Measurements from ENCODE around the gene MLXIP.

The MLXIP gene

GRCh38 chr12:122128481-122128880 lies 49.9 kb downstream of the MLXIP start:
- no peak for DNase-seq

- DNase-seq, result no peak
These were observed 50.6 kb downstream of the MLXIP start for GRCh38 chr12:122129131-122129530.

DNA sequence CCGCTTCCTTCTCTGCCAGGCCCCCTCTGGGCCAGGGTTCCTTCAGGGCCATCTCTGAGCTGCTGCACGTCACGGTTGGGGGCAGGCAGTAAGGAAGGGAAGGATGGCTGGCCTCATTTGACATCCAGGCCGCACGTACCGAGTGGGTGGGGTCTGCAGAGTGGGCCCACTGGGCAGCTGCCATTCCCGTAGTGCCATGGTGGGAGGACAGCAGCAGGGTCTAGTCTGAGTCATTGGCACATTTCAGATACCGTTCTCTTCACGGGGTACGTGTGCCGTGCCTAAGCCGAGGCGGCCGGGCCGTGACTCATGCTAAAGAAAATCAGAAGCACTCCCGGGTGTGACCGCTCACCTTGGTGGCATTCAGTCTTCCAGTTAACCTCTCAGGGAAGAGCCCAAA lies 51.6 kb downstream of the MLXIP start:
- no peak for DNase-seq

GRCh38 chr12:122133192-122133950 lies 54.8 kb downstream of the MLXIP start:
- no peak for DNase-seq

- DNase-seq, result no peak
These were observed 57.0 kb downstream of the MLXIP start for GRCh38 chr12:122135437-122136031.

GRCh38 chr12:122137229-122137628 lies 58.7 kb downstream of the MLXIP start:
- DNase-seq, result no peak

DNA sequence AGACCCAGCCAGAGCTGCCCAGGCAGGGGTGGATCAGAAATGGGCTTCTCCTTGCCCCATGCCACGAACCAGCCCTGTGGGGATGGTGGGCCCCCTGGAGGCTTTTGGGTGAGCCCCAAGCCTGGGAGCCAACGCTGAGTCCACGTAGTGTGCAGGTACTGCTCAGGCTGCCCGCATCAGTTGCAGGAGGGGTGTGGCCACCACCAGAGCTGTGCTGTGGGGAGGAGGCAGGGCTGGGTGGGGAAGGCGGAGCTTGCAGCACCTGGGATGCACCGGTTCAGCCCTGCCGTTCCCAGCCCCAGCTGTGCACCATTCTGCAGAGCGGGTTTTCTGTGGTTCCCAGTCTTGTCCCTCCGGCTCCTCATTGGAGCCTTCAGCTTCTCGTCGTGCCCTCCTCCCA lies 59.1 kb downstream of the MLXIP start:
- no peak for DNase-seq

DNA sequence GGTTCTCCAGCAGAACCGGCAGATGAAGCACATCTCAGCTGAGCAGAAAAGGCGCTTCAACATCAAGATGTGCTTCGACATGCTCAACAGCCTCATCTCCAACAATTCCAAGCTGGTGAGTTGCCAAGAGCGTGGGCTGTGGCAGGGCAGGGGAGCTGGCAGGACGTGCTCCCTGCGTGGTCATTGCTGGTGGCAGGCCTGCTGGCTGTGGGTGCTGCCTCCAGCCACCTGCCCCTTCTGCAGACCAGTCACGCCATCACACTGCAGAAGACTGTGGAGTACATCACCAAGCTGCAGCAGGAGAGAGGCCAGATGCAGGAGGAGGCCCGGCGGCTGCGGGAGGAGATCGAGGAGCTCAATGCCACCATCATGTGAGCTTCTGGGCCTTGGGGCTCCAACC lies 59.6 kb downstream of the MLXIP start:
- no peak for DNase-seq

- DNase-seq, result no peak
These were observed 60.1 kb downstream of the MLXIP start for GRCh38 chr12:122138616-122139015.

GRCh38 chr12:122139266-122139665 lies 60.7 kb downstream of the MLXIP start:
- DNase-seq, result no peak

DNA sequence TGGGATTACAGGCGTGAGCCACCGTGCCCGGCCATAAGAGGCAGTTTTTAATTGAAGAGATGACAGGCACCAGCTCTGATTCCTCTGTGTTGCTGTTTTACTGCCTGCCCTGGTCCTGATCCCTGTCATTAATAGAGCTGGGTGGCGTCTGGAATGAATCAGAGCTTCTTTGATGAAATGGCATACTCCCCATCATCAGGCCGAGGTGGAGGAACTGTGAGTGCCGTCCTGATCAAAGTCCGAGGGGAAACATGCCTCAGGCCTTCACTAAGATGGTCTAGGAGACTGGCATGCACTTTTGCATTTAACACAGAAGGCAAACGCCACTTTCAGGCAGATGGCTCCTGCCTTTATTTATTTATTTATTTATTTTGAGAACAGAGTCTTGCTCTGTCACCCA lies 61.4 kb downstream of the MLXIP start:
- DNase-seq, result no peak

GRCh38 chr12:122140467-122141257 lies 62.1 kb downstream of the MLXIP start:
- no peak for DNase-seq

GRCh38 chr12:122141911-122142725 lies 63.6 kb downstream of the MLXIP start:
- DNase-seq, result no peak

DNA sequence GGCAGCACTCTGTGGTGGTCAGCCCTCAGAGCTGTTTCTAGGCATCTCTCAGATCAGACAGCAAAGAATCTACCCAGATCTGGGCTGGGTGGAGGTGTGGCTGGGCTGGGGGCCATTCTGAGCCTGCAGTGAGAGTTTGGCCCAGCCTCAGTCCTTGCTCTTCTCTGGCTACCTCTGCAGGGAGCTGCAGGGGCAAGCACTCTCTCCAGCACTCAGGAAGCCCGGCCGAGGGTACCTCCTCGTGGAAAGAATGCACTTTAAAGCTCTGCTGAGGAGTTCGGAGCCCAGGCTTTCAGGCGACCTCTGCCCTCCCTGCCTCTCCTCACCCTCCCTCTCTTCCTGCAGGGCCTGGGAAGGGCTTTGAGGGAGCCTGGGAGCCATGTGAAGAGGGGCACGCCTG lies 64.3 kb downstream of the MLXIP start:
- no peak for DNase-seq

GRCh38 chr12:122144885-122145284 lies 66.3 kb downstream of the MLXIP start:
- no peak for DNase-seq

DNA sequence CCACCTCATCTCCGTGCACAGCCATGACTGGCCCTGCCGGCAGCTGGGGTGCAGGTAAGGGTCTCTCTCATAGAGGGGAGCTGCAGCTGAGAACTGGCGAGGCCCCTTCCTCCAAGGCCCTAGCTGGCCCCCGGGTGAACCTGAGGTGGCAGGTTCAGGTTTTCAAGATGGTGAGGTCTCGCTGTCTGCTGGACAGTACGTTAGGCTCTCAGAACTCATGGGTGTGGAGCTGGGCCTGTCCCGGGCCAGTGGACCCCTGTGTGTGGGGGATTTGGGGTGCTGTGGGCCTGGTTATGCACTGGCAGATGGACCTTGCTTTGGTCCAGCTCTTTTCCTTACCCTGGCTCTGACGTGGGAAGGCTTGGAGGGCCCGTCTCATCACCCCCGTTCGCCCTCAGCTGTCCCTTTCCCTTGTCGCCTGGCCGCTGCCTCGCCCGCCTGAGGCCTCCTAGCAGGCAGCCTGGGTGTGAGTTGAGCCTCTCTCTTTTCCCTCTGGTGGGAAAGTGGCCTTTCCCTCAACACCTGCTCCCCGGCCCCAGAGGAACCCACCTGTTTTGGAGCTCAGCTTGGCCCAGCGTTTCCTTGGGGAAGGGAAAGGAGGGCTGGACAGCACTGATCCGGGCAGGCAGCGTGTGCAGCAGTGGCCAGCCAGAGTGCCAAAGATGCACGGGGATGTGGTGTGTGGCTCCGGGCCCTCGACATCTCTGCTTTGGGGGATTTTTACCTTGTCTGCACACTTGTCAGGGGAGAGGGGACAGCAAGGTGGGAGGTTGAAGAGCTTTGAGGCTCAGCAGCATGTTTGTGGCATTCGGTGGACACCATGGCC lies 67.2 kb downstream of the MLXIP start:
- DNase-seq, result no peak

- no peak for DNase-seq
These were observed 69.1 kb downstream of the MLXIP start for GRCh38 chr12:122147514-122148290.

- DNase-seq, result no peak
These were observed 70.1 kb downstream of the MLXIP start for GRCh38 chr12:122148657-122149056.

DNA sequence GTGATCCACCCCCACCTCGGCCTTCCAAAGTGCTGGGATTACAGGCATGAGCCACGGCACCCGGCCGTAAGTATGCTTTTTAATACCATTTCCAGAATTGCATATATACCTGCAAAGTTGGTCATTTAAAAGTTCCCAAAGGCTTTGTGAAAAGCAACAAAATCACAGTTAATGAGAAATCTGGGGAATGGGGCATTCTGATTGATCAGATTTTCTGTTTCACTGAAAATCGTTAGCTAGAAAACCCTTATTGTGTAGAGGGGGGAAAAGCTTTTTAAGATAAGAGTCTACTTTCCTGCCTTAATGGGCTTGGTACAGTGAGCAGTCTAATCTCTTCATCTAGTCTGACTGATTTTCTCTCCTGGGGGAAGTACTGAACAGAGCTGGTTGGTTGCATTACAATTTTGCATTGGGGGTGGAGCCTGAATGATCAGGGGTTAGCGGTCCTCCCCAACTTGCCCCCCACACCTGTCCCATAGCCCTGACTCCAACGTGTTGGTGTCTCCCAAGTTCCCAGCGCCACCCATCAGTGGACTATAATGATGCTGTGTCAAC lies 71.6 kb downstream of the MLXIP start:
- no peak for DNase-seq

DNA sequence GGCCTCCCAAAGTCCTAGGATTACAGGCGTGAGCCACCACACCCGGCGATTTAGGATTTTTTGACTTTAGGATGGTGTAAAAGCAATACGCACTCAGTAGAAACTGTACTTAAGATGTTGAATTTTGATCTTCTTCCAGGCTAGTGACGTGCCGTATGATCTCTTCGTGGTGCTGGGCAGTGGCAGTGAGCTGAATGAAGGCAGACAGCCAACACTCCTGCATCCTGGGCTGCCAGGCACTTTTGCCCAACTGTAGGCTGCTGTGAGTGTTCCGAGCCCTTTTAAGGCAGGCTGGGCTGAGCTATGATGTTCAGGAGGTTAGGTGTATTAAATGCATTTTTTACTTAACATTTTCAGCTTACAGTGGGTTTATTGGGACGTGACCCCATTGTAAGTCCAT lies 74.2 kb downstream of the MLXIP start:
- no peak for DNase-seq

GRCh38 chr12:122155705-122156104 lies 77.1 kb downstream of the MLXIP start:
- no peak for DNase-seq

Measured in CD4-positive, alpha-beta T cell treated with Interleukin-17A for 4 hours (primary cell).